NCI-H2029 treated with DMSO at 0.1 percent for 48 hours (cell line): ENCODE results near the gene LHFPL3.
A peak's percentile ranks its signal among the peaks of the same experiment; 100 is the strongest.
"Not testable (repeated sequence)": the region's sequence is repeated elsewhere in the genome, so short reads cannot be mapped to it uniquely, and the experiment has no call there.

ENCODE experiments used
- DNase-seq: peaks from one replicate; lab custom pipeline; 2025; lab: John Stamatoyannopoulos, UW

The LHFPL3 gene

DNA sequence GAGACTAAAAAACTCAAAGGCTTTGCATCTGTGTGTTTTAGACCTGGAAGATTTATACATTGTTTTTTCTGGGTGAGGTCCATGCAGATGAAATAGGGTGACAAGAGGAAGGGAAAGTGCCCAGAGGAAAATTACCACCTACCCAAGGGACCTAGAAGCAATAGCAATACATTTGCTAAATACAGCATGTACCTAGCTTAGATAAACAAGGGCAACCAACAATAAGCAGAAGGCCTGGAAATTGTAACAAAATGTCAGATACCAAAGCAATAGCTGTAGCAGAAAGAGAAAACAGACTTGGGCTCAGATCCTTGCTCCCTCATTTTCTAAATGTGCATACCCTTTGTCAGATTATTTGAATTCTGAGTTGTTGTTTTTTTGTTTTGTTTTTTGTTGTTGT, 367.2 kb downstream of the LHFPL3 start:
- DNase-seq = no peak

DNA sequence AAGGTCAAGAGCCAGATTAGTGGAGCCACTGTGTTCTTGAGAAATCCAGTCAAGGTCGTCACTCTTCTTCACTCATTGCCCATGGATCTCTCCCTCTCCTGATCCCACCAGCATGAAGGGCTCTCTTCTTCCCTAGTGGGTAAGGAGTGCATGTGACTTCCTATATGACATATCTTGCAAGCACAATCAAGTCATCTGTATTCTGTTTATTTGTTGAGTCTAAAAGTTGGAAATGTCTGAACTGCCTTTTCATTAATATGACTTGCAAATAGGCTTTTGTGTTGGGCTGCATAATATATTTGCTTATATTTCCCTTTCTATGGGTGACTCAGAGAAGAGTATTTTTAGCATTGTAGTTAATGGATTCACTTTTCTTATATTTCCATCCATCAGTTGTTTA, 371.9 kb downstream of the LHFPL3 start:
- no peak for DNase-seq

DNA sequence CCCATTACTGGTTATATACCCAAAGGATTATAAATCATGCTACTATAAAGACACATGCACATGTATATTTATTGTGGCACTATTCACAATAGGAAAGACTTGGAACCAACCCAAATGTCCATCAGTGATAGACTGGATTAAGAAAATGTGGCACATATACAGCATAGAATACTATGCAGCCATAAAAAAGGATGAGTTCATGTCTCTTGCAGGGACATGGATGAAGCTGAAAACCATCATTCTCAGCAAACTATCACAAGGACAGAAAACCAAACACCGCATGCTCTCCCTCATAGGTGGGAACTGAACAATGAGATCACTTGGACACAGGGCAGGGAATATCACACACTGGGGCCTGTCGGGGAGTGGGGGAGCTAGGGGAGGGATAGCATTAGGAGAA, 392.6 kb downstream of the LHFPL3 start:
- not testable (repeated sequence) for DNase-seq

DNA sequence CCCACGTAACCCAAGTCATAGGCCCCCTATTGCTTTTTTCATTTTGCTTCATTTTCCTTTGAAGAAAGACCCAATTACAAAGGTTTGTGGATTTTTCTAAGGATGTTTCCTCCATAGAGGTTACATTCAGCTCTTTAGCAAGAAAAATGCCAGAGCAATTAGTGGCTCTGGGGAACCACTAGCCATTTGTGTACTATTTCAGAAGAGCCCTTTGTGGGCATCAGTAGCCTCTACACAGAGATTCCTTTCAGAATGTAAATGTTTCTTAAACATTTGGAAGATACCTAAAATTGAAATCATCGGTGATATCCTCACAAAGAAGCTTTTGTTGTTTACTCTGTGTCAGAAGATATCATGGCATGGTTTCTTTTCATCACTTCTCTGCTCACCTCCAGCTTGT, 394.6 kb downstream of the LHFPL3 start:
- DNase-seq = no peak

DNA sequence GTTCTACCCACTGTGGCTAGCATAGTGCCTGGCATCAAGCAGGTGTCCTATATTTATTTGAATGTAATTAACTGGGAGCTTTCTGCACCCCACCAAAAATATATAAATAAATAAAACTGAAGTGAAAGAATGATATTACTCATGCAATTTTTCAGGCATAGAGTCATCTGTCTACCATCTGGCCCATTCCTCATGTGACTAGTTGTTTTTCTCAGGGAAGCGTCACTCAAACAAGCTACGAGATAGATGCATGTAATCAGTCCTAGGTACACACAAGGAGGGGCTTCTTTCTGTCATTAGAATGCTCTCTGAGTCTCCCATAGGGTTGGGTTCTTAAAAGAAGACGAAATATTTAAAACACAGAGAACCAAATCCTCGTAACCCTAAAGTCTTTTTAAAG, 430.1 kb downstream of the LHFPL3 start:
- no peak for DNase-seq

DNA sequence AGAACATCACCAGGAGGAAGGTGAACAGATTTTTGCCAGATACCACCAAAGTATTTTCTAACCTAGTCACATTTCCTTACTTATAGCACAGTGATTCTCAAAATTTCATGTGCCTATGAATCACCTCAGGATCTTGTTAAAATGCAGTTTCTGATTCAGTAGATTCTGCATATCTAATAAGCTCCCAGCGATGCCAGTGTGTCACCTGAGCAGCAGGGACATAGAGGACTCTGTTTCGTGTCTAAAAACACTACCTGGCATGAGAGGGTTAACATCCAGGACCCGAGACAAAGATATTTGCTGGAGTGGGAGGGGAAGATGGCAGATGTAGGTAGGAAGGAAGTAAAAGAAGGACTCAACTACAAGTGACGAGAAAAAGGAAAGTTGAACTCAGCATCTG, 433.5 kb downstream of the LHFPL3 start:
- no peak for DNase-seq

DNA sequence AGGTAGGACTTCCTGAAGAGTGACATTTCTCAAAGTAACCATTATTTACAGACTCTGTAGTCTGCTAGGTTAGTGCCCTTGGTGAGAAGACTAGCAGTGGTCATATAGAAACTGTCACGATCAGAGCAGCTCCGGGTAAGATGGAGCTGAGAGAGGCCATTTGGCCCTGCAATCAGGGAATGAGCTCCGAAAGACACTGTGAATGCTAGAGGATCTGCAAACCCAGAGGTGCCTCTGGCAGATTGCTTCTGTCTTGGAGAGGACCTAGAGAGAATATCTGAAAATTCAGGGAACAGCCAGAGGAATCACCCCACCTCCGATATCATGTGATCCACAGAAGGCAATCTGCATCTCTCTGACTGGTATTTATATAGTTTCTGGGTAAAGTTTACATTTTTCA, 438.7 kb downstream of the LHFPL3 start:
- no peak for DNase-seq

DNA sequence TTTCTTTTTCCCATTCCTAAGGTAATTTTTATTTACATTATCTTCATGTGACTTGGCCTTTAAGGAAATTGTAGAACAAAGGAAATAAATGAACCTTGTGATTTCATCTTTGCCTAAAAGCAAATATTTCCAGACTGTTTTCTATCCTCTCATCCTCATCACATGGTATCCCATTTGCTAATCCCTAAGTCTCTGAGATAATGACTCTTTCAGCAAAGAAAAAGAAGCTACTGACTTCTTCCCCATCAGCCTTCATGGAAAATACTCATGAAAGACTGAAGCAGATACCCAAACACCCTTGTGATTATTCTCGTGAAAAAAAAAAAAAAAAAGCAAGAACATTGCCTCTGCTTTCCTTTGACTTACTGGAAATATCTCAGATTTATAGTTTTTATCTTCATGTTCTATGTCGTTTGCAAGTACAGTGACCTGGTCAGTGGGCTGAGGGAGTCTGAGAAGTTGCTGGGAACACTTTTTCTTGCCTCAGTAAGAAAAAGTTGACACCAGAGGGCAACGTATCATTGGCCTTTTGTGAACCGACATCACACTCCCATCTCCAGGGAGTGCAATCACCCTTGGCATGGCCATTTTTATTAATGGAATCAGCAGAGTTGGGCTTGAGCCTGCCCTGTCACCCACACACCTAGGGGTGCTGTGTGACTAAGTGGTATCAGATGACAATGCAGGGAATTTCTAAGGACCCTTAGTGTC, 439.6 kb downstream of the LHFPL3 start:
- DNase-seq = no peak

DNA sequence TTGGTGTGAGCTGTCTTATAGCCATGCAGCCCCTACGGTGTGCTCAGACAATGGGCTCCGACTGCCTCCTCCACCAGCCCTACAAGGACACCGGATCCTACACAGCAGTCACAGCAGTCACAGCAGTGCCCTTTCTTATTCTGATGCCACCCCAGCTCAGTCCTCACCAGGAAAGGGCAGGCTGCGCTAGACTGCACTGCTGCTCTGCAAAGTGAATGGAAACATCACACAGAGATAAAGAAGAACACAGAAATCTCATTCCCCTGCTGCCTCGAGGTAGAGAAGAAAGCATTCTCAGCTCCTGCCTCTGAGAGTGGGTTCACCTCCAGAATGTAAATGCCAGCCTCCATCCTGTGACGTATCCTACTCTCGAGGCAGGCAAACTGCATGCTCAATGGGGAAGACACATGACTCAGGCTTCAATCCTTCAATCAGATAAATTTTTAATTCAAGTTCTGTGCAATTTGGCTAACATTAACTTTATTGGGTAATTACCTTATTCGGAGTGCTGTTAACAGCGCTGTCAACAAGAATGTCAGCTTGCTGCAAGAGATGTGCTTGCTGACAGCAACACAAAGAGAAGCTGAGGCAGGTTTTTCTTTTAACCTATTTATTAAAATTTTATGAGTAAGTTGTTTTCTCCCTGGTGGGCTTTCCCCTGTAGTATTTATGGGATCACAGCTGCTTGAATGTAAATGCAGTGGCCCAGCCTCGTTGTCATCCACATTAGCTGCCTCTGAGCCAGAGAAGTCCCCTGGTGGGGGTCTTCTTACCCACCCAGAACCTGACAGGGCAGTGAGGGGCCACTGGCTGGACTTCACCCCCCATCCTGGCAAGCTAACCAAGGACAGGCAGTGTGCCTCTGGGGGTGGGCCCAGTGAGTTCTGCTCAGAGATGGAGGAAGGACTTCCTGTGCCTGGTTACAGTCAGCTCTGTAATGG, 444.3 kb downstream of the LHFPL3 start:
- no peak for DNase-seq

DNA sequence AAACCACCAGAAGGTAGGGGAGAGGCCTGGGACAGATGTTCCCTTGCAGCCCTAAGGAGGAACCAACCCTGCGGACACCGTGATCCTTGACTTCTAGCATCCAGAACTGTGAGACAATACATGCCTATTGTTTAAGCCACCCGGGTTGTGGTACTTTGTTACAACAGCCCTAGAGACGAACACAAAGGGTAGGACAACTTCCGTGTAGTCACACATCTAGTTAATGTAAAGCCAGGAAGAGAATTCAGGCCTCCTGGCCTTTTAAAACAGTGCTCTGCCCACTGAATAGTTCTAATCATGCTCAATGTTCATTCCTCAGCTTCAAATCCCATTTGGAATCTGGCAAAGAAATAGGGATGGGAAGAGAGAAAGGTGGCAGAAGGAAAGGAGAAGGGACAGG, 445.4 kb downstream of the LHFPL3 start:
- DNase-seq = no peak

DNA sequence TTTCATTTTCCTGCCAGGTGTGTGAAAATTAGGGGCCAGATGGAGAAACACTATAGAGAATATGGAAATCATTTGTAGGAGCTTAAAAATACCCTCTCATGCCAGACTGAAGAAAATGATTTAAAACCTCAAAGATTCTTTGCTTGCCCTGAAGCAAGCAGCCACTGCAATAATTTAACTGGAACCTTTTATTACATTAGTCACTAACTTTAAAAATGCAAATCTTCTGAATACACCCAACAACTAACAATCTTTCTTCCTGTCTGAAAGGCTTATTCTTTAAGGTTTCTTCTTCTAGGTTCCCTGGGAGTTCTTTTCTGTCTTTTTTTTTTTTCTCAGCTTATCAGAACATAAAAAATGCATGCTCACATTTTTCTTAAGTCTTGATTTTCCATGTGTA, 447.1 kb downstream of the LHFPL3 start:
- no peak for DNase-seq

DNA sequence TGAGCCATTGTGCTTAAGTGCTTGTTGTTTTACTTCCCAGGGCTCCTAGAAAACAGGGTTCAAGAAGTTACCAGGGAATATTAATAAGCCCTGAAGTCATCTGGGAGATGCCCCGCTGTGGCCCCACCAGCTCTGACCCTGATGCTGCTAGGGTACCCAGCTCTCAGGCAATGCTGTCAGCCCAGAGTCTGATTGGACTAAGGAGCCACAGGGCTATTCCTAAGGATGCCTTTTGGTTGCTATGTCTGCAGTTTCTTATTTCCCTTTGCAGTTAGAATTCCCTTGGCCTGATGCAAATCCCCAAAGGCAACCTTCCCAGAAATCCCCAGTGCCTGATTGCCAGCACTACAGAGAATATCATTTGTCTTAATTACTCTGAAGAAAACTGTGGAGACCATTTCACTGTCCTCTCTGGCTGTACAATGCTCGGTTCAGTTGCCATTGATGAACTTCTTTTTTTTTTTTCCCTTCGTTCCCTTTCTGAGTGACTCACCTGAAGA, 448.9 kb downstream of the LHFPL3 start:
- DNase-seq = no peak

DNA sequence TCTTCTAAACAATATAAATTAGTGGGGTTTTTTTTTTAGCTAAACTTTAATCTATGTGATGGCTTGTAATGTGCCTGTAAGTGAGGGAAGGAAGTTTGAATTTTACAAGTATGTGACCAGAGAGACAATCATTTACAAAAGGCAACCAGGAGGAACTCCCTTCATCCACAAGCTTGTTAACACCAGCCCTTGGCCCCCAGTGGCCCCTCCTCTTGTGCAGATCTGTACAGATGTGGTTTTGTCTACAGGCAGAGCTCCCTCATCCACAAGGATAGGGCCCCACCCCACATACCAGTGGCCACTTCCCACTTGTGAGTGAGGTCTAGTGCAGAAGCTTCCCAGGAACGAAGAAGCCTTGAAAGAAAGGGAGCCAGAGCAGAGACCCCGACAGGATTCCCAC, 451.5 kb downstream of the LHFPL3 start:
- no peak for DNase-seq

DNA sequence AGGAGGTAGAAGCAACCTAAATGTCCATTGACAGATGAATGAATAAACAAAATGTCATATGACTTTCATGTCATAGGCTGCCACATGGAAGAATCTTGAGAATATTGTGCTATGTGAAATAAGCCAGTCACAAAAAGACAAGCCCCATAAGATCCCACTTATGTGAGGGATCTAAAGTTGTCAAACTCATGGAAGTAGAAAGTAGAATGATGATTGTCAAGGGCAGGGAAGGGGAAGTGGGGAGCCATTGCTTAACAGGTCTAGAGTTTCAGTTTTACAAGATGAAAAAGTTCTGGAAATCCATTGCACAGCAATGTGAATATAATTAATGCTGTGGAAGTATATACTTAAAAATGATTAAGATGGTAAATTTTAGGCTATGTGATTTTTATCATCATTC, 456.3 kb downstream of the LHFPL3 start:
- DNase-seq = no peak

DNA sequence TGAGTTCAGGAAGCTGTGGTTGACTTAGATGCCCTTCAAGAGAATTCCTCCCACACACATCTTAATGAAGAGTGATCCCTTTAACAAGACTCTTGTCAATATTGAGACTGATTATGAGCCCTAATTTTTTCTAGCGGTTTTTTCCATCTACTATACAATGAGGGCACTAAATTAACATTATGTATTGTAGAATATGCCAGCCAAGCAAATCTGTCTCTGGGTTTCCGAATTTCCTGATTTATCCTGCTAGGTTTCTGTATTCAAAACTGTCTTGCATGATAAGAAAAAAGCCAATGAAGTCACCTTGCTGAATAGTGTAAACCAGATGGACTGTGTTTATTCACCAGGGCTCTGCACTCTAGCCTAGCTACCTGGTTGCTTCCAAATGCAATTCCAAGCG, 461.4 kb downstream of the LHFPL3 start:
- no peak for DNase-seq

DNA sequence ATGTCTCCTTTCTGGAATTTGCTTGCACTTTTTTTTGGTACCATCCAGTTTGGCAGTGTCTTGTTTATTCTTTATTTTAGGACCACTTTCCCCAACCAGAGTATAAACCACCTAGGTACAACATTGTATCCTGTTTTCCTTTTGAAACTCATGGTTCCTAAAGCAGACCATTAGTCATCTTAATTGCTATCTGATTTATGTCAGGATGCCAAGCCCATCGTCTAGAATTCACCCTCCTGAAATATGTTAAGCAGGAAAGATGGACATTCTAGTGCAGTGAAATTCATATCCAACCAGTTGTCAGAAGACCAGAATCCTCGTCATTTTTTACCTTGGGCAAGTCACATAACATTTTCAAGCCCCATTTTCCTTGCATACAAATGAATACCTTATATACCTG, 462.0 kb downstream of the LHFPL3 start:
- DNase-seq = no peak

DNA sequence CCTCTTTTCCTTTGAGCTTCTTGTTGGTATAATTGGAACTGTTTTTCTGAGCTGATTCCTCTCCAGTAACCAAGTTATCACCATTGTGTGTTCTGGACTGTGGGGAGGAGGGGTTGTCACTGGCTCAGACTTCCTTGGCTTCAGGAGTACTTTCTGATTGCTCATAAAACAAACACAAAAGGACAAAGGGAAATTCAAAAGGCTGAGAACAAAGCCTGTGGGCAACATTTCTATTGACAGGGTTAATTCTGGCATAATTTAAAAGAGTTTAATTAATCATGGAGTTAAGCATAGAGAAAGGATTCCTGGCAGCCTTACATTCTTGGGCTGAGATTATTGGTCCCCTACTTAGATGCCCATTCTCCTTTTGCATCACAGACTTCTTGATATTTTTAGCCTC, 462.7 kb downstream of the LHFPL3 start:
- DNase-seq = peak; percentile 20

DNA sequence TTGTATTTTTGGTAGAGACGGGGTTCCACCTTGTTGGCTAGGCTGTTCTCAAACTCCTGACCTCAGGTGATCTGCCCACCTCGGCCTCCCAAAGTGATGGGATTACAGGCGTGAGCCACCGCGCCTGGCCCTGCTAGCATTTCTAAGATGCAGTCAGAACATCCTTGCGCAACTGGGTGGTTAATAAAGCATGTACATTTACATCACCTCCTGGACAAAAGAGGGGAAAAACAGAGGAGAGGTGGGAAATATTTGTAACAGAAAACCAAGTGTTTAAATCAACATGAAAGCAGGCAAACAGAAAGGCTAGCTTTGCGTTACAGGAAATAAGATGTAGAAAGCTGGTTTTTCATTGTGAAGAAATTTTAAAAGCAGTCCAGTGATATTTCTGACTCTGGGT, 464.7 kb downstream of the LHFPL3 start:
- no peak for DNase-seq

DNA sequence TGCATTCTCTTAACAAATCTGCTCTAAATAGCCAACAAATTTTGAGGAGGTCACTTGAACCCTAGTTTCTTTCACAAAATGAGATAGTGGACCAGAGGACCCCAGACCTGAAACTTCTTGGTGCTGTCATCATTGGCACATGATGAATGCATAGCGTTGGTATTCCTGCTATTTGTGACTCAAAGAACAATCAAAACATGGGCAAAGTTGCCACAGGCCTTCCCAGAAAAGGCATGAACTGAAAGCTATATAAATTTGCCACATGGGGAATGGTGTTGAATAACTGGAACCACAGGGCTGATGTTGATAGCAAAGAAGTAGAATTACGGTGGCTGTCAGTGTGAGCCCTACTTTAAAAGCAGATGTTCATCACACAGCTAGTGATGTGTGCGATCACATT, 465.8 kb downstream of the LHFPL3 start:
- DNase-seq = no peak

DNA sequence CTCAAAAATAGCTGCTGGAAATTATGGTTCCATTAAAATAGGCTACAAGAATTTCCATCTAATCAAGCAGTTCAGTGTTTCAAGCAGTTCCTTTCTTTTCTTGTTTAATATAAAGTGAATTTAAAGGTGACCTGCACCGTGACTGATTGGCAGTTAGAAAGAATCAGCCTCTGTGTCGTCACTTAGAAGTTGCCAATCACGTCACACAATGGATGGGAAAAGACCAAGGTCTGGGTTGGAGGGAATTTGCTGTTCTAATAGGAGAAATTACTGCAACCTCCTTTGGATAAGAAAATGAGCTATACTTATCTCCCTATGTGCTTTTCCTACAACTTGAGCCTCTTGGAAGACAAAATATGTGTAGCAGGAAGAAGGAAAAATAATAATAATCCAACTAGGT, 466.2 kb downstream of the LHFPL3 start:
- no peak for DNase-seq

DNA sequence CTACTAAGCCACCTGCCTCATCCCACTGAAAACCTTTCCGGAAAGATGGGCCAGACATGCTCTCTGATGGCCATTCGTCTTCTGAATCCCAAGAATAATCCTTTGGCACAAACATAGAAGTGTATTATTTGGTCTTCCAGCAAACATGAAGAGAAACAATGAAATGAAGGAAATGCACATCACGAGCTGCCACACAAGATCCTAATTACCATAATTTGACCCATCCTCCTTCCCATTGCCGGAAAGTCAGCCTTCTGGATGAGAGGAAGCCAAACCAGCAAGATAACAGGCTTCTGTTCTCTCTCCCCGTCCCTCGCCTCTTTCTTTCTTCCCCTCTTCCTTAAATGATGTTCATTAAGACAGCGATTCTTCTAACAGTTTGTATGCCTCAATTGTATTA, 466.7 kb downstream of the LHFPL3 start:
- DNase-seq = no peak

DNA sequence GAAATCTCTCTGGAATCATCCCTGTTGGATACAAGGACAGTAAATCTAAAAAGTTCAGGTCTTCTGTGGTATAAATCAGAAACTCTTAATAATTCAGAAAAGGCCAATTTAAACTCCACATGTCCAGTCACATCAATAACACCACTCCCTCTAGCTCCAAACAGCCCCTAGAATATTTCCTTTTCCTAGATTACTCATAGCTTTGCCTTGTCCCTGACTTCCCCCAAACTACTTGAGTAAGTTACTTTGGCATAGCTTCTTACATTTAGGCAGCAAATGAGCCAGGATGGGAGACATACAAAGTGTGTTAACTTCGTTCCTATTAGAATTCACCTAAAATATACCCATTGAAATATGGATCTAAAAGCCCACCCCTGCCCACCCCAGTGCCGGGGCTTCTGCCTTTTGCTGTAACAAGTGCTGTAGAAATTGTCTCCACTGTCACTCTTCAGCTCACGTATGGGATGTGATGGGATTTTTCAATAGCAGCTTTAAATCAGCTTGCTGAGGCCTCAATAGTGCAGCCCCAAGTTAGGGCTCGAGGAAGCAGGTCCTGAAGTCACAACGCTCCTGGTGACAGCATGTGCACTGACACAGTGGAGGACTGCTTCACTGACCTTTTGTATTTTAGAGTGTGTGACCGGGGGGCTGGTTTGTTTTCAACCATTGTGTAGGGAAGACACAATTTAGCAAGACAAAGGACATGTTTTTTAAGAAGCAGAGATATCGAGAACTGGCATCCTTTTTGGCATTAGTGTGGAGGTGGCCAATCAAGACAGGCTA, 467.4 kb downstream of the LHFPL3 start:
- DNase-seq = no peak

DNA sequence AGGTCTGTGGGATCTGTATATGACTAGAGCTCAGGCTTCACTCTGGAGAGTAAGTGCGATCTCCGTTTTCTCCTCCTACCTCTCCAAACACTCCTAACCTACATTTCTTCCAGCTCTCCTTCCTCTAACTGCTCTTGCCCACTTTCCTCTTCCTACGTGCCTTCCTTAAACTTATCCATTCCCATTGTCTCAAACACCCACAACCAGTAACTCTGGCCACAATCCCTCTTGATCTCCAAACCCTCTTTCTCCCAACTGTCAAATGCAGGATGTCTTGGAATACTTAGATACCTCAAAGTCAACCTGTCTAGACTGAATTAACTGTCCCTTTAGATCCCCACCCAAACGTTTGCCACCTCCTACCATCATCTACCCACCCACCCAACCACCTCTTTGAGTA, 471.9 kb downstream of the LHFPL3 start:
- DNase-seq = no peak
